ENCODE results near the gene ATRIP. TPM values are rescaled to one million over a fixed set of nuclear protein-coding genes. Genes with fewer than 3 reads are reported as not detected.

ATRIP gene
- total and polyA plus RNA-seq, 2 experiments from 2014 or later = 4.2 to 8.4 TPM

GRCh38 chr3:48405971-48406370, 40.6 kb upstream of the ATRIP start:
- H3K9ac ChIP-seq = no peak overlapping the region
- no peaks in the 10 kb centered on the region for H3K9me3 ChIP-seq (ENCODE audit: low read depth)
- no peak overlapping the region for H3K27ac ChIP-seq
- no peak for DNase-seq
- H2AFZ ChIP-seq = no peak overlapping the region
- WGBS, 2 experiments (ENCODE audit: low coverage in 1 of 2, low lambda C conversion rate in 2 of 2, missing lambda C conversion rate in 2 of 2) = 38 to 60% methylated on average over 1 of the region's 1 CpG
- H3K4me1 ChIP-seq (ENCODE audit: insufficient read depth) = peaks cover 12% of the 10 kb centered on the region
- no peak overlapping the region for H3K4me3 ChIP-seq
- H3K4me2 ChIP-seq (ENCODE audit: unreplicated experiment) = no peak overlapping the region
- no peaks in the 10 kb centered on the region for H3K27me3 ChIP-seq (replicated peaks; ENCODE audit: insufficient read depth)
- H3K79me2 ChIP-seq (ENCODE audit: insufficient read depth) = no peaks in the 10 kb centered on the region
- H4K20me1 ChIP-seq (ENCODE audit: insufficient read depth) = no peaks in the 10 kb centered on the region
- in situ Hi-C loops (cut with MboI) = no loop called here
- H3K9me2 ChIP-seq (ENCODE audit: insufficient read depth) = no peaks in the 10 kb centered on the region
- no peak for TF ChIP-seq EZH2 (IDR thresholded peaks at IDR 0.05; ENCODE audit: insufficient read depth, poor library complexity, severe bottlenecking)
- no peak for TF ChIP-seq EZH2phosphoT487 (IDR thresholded peaks at IDR 0.05; ENCODE audit: insufficient read depth, low read depth)
- peaks cover 11% of the 10 kb centered on the region for H3F3A ChIP-seq (ENCODE audit: insufficient read depth)
- H3K36me3 ChIP-seq (ENCODE audit: low read depth) = no peaks in the 10 kb centered on the region

GRCh38 chr3:48406443-48407431, 39.8 kb upstream of the ATRIP start:
- in situ Hi-C loops (cut with MboI) = no loop called here

GRCh38 chr3:48407542-48408099, 38.9 kb upstream of the ATRIP start:
- in situ Hi-C loops (cut with MboI) = no loop called here
- Histone ChIP-seq H3K9ac (no peak overlapping the region), H3K4me2 (ENCODE audit: unreplicated experiment) (no peak overlapping the region), H3F3A (ENCODE audit: insufficient read depth) (no peaks in the 10 kb centered on the region), H3K9me2 (ENCODE audit: insufficient read depth) (no peaks in the 10 kb centered on the region), H3K9me3 (ENCODE audit: low read depth) (no peaks in the 10 kb centered on the region), H3K36me3 (ENCODE audit: low read depth) (no peaks in the 10 kb centered on the region), H2AFZ (no peak overlapping the region), H3K4me3 (no peak overlapping the region), H3K4me1 (ENCODE audit: insufficient read depth) (peaks cover under 1% of the 10 kb centered on the region), H3K27me3 (replicated peaks; ENCODE audit: insufficient read depth) (no peaks in the 10 kb centered on the region), H3K79me2 (ENCODE audit: insufficient read depth) (no peaks in the 10 kb centered on the region), H4K20me1 (ENCODE audit: insufficient read depth) (no peaks in the 10 kb centered on the region), H3K27ac (no peak overlapping the region)
- WGBS, 2 experiments (ENCODE audit: low coverage in 1 of 2, low lambda C conversion rate in 2 of 2, missing lambda C conversion rate in 2 of 2) = 81 to 88% methylated on average over 8 of the region's 8 CpGs
- no peak for TF ChIP-seq EZH2phosphoT487 (IDR thresholded peaks at IDR 0.05; ENCODE audit: insufficient read depth, low read depth)
- no peak for DNase-seq

More at GRCh38 chr3:48406443-48407431, 39.8 kb upstream of the ATRIP start:
- H3K27ac ChIP-seq = no peak overlapping the region
- H3K4me1 ChIP-seq (ENCODE audit: insufficient read depth) = peaks cover 8% of the 10 kb centered on the region
- H3K9me3 ChIP-seq (ENCODE audit: low read depth) = no peaks in the 10 kb centered on the region
- no peaks in the 10 kb centered on the region for H3K36me3 ChIP-seq (ENCODE audit: low read depth)
- H3F3A ChIP-seq (ENCODE audit: insufficient read depth) = peaks cover 4% of the 10 kb centered on the region
- TF ChIP-seq EZH2 (IDR thresholded peaks at IDR 0.05; ENCODE audit: insufficient read depth, poor library complexity, severe bottlenecking) = no peak
- no peak for TF ChIP-seq EZH2phosphoT487 (IDR thresholded peaks at IDR 0.05; ENCODE audit: insufficient read depth, low read depth)
- H3K27me3 ChIP-seq (replicated peaks; ENCODE audit: insufficient read depth) = no peaks in the 10 kb centered on the region
- H2AFZ ChIP-seq = no peak overlapping the region
- no peak overlapping the region for H3K9ac ChIP-seq
- H4K20me1 ChIP-seq (ENCODE audit: insufficient read depth) = no peaks in the 10 kb centered on the region
- WGBS, 2 experiments (ENCODE audit: low coverage in 1 of 2, low lambda C conversion rate in 2 of 2, missing lambda C conversion rate in 2 of 2) = 88 to 89% methylated on average over 17 to 18 of the region's 18 CpGs
- no peak overlapping the region for H3K4me3 ChIP-seq
- no peak for DNase-seq
- no peaks in the 10 kb centered on the region for H3K9me2 ChIP-seq (ENCODE audit: insufficient read depth)
- H3K4me2 ChIP-seq (ENCODE audit: unreplicated experiment) = no peak overlapping the region
- H3K79me2 ChIP-seq (ENCODE audit: insufficient read depth) = no peaks in the 10 kb centered on the region

GRCh38 chr3:48408823-48409281, 37.7 kb upstream of the ATRIP start:
- Histone ChIP-seq H3K79me2 (ENCODE audit: insufficient read depth) (no peaks in the 10 kb centered on the region), H3K9ac (no peak overlapping the region), H3K4me2 (ENCODE audit: unreplicated experiment) (no peak overlapping the region), H2AFZ (no peak overlapping the region), H3F3A (ENCODE audit: insufficient read depth) (no peaks in the 10 kb centered on the region), H3K4me3 (no peak overlapping the region), H3K9me3 (ENCODE audit: low read depth) (no peaks in the 10 kb centered on the region), H3K9me2 (ENCODE audit: insufficient read depth) (no peaks in the 10 kb centered on the region), H3K27me3 (replicated peaks; ENCODE audit: insufficient read depth) (no peaks in the 10 kb centered on the region), H3K4me1 (ENCODE audit: insufficient read depth) (no peaks in the 10 kb centered on the region), H3K27ac (no peak overlapping the region), H3K36me3 (ENCODE audit: low read depth) (no peaks in the 10 kb centered on the region), H4K20me1 (ENCODE audit: insufficient read depth) (no peaks in the 10 kb centered on the region)
- in situ Hi-C loops (cut with MboI) = no loop called here
- peak; percentile 18 for DNase-seq
- WGBS, 2 experiments (ENCODE audit: low coverage in 1 of 2, low lambda C conversion rate in 2 of 2, missing lambda C conversion rate in 2 of 2) = 60 to 68% methylated on average over 4 of the region's 4 CpGs
- no peak for TF ChIP-seq EZH2 (IDR thresholded peaks at IDR 0.05; ENCODE audit: insufficient read depth, poor library complexity, severe bottlenecking)
